Activated naive CD4-positive, alpha-beta T cell (primary cell): Measurements from ENCODE around the gene COL5A1.
"Not testable (repeated sequence)": the region's sequence is repeated elsewhere in the genome, so short reads cannot be mapped to it uniquely, and the experiment has no call there.

Experiments used
- DNase-seq, 4 experiments: peaks; one replicate each; lab custom pipeline; 2025; lab: John Stamatoyannopoulos, UW

Gene COL5A1

GRCh38 chr9:134640506-134641172 lies 964 bp upstream of the COL5A1 start:
- DNase-seq: no peak

GRCh38 chr9:134641990-134642384 lies 384 bp downstream of the COL5A1 start:
- no peak for DNase-seq

GRCh38 chr9:134642385-134643181 lies 980 bp downstream of the COL5A1 start:
- no peak for DNase-seq

GRCh38 chr9:134643222-134643671 lies 1.6 kb downstream of the COL5A1 start:
- no peak for DNase-seq

GRCh38 chr9:134644401-134644724 lies 2.8 kb downstream of the COL5A1 start:
- DNase-seq: not testable (repeated sequence)

- no peak for DNase-seq
Observed at GRCh38 chr9:134644725-134645606, 3.4 kb downstream of the COL5A1 start.

- no peak for DNase-seq
Observed at GRCh38 chr9:134645607-134646365, 4.2 kb downstream of the COL5A1 start.

- DNase-seq: no peak
Observed at GRCh38 chr9:134647359-134648080, 5.9 kb downstream of the COL5A1 start.

GRCh38 chr9:134648701-134649530 lies 7.3 kb downstream of the COL5A1 start:
- no peak for DNase-seq

GRCh38 chr9:134650431-134651190 lies 9.0 kb downstream of the COL5A1 start:
- no peak for DNase-seq

GRCh38 chr9:134651226-134651905 lies 9.8 kb downstream of the COL5A1 start:
- DNase-seq: no peak

GRCh38 chr9:134652291-134653225 lies 11.0 kb downstream of the COL5A1 start:
- no peak for DNase-seq

GRCh38 chr9:134653259-134654009 lies 11.8 kb downstream of the COL5A1 start:
- DNase-seq: no peak

GRCh38 chr9:134655101-134655500 lies 13.5 kb downstream of the COL5A1 start:
- DNase-seq: no peak

- no peak for DNase-seq
Observed at GRCh38 chr9:134655586-134656333, 14.2 kb downstream of the COL5A1 start.

GRCh38 chr9:134656334-134657006 lies 14.9 kb downstream of the COL5A1 start:
- no peak for DNase-seq
